HepG2 (cell line): ENCODE measurements around the gene NEDD8. TPM values are rescaled to one million over a fixed set of nuclear protein-coding genes. Genes with fewer than 3 reads are reported as not detected.
A peak's percentile ranks its signal among the peaks of the same experiment; 100 is the strongest.

Experiments
- ELF1 ChIP-seq: sonication (generic); formaldehyde crosslinking; IDR thresholded peaks from 2 replicates; pipeline ENCODE4 v1.4.0; 2020; ENCODE audit warnings: missing genetic modification reagents
- IRF2 ChIP-seq: IDR thresholded peaks from 2 replicates; pipeline ENCODE4 v1.6.1; 2018; ENCODE audit warnings: missing genetic modification reagents, missing compliant biosample characterization
- KAT2B ChIP-seq: fragments of 150-350 bp; IDR thresholded peaks from 2 replicates; pipeline ENCODE4 v1.6.1; 2014; ENCODE audit warnings: low read depth, low read length, borderline replicate concordance
- MAF1 ChIP-seq: sonication (generic); formaldehyde crosslinking; IDR thresholded peaks from 2 replicates; pipeline ENCODE4 v1.5.0; 2020; ENCODE audit warnings: missing genetic modification reagents, borderline replicate concordance
- PHF8 ChIP-seq: sonication (generic); formaldehyde crosslinking; IDR thresholded peaks from 2 replicates; pipeline ENCODE4 v1.5.0; 2020; ENCODE audit warnings: missing genetic modification reagents
- SIX1 ChIP-seq: sonication (generic); formaldehyde crosslinking; IDR thresholded peaks from 2 replicates; pipeline ENCODE4 v1.4.0; 2020; ENCODE audit warnings: missing genetic modification reagents, borderline replicate concordance
- TCF12 ChIP-seq, 2 experiments: fragments of 450-650 bp in 1 of 2; sonication (generic) in 1 of 2; formaldehyde crosslinking in 1 of 2; IDR thresholded peaks; 2 replicates each; pipeline versions ENCODE4 v1.6.1 to v1.8.0; 2017 to 2022; ENCODE audit warnings: antibody characterized with exemption in 1 of 2, mild to moderate bottlenecking in 1 of 2, missing genetic modification reagents in 1 of 2, moderate library complexity in 1 of 2
- ZNF101 ChIP-seq: sonication (generic); formaldehyde crosslinking; IDR thresholded peaks from 2 replicates; pipeline ENCODE4 v1.4.0; 2020; ENCODE audit warnings: mild to moderate bottlenecking, low read depth, missing genetic modification reagents, borderline replicate concordance
- ZNF383 ChIP-seq: sonication (generic); formaldehyde crosslinking; IDR thresholded peaks from 2 replicates; pipeline ENCODE4 v1.4.0; 2020; ENCODE audit warnings: missing genetic modification reagents, mild to moderate bottlenecking, borderline replicate concordance
- ZNF549 ChIP-seq: sonication (generic); formaldehyde crosslinking; IDR thresholded peaks from 2 replicates; pipeline ENCODE4 v1.5.0; 2020; ENCODE audit warnings: missing genetic modification reagents
- ZNF562 ChIP-seq: sonication (generic); formaldehyde crosslinking; IDR thresholded peaks from 2 replicates; pipeline ENCODE4 v1.8.0; 2022; ENCODE audit warnings: missing genetic modification reagents, borderline replicate concordance
- ZSCAN25 ChIP-seq: sonication (generic); formaldehyde crosslinking; IDR thresholded peaks from 2 replicates; pipeline ENCODE4 v1.8.0; 2022; ENCODE audit warnings: mild to moderate bottlenecking, missing genetic modification reagents
- polyA plus RNA-seq, 8 experiments: library from polyadenylated mRNA; depleted of rRNA in 3 of 8; stranded (reverse) in 7 of 8; unstranded in 1 of 8; fragments of >200 nt; fragmentation: Illumina TruSeq in 4 of 8; extraction: Trizol in 4 of 8; gene quantifications; 2 replicates each; pipeline versions ENCODE4 v1.2.1 to v1.2.3, GENCODE V29; 2011 to 2016; ENCODE audit warnings: low read depth in 4 of 8, missing spikeins in 1 of 8, mixed read lengths in 1 of 8; ENCODE audit not compliant: insufficient read depth in 1 of 8
- total RNA-seq, 5 experiments: library from RNA; depleted of rRNA; stranded (reverse); fragments of >200 nt; fragmentation: Illumina TruSeq; extraction: Trizol; gene quantifications; 2 replicates each; pipeline ENCODE4 v1.2.3, GENCODE V29; 2016; ENCODE audit warnings: low read depth in 1 of 5
- TF ChIP-seq, protein P1 (sequence below): sonication (generic); formaldehyde crosslinking; IDR thresholded peaks from 2 replicates; pipeline ENCODE4 v1.4.0; 2020; ENCODE audit warnings: missing genetic modification reagents
- TF ChIP-seq, protein P2 (sequence below): sonication (generic); formaldehyde crosslinking; IDR thresholded peaks from 2 replicates; pipeline ENCODE4 v1.4.0; 2020; ENCODE audit warnings: missing genetic modification reagents, borderline replicate concordance
- TF ChIP-seq, protein P3 (sequence below): sonication (generic); formaldehyde crosslinking; IDR thresholded peaks from 2 replicates; pipeline ENCODE4 v1.4.0; 2020; ENCODE audit warnings: missing genetic modification reagents
- TF ChIP-seq, protein P4 (sequence below): sonication (generic); IDR thresholded peaks from 2 replicates; pipeline ENCODE4 v1.6.1; 2016; ENCODE audit warnings: low read depth, borderline replicate concordance

NEDD8 gene
- total and polyA plus RNA-seq, 2 of the 13 experiments (the other 11 are each of a cell fraction or from before 2014, with no cell fraction given) = 535 to 713 TPM

DNA sequence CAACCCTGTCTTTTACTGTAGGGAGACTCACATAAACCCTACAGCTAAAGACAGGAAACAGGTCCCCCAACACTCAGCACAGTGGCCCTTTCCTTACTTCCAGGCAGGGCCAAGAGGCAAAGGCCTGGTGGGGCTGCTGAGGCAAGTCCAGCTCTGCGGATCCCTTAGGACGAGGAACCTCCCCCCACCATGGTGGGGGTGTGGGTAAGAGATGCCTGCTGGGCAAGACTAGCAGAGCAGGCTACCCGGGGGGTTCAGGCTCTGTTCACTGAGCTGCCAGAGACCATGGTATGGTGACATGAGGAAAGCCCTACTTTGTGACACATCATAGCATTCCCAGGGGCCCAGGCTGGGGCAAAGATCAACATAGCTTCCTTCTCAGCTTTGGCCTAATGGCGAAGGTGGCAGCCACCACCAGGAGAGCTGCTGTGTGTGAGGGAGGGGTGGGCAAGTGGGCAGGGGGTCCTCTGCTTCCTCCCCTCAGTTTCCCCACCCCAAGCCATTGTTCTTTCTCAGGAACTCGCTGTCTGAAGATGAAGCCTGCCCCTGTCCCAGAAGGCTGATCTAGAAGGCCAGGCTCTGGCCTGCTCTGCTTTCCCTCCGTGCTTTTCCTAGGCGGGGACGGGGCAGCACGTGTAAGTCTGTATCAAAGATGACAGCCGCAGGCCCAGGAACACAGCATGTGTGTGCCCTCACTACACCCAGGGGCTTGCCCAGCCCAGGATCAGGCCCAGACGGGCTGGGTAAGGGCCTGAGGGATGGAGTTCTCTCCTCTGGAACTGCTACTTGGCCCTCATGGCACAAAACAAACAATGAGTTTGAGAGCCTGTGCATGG, 20.3 kb upstream of the NEDD8 start (continued):
- TF ChIP-seq, protein P1, sequence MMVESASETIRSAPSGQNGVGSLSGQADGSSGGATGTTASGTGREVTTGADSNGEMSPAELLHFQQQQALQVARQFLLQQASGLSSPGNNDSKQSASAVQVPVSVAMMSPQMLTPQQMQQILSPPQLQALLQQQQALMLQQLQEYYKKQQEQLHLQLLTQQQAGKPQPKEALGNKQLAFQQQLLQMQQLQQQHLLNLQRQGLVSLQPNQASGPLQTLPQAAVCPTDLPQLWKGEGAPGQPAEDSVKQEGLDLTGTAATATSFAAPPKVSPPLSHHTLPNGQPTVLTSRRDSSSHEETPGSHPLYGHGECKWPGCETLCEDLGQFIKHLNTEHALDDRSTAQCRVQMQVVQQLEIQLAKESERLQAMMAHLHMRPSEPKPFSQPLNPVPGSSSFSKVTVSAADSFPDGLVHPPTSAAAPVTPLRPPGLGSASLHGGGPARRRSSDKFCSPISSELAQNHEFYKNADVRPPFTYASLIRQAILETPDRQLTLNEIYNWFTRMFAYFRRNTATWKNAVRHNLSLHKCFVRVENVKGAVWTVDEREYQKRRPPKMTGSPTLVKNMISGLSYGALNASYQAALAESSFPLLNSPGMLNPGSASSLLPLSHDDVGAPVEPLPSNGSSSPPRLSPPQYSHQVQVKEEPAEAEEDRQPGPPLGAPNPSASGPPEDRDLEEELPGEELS = peak; percentile 67
- no peak for TF ChIP-seq TCF12 (IDR thresholded peaks at IDR 0.05)
- TF ChIP-seq TCF12 (CRISPR knock-in tag; IDR thresholded peaks at IDR 0.05) = 0 out of 2 replicates have a peak, but pooled peaks have one; percentile 11
- peak; percentile 28; the same call in 1 of the 2 replicates for TF ChIP-seq SIX1
- no peak for TF ChIP-seq KAT2B
- no peak for TF ChIP-seq ZNF562 (CRISPR knock-in tag)
- no peak for TF ChIP-seq ZNF549 (CRISPR knock-in tag)
- TF ChIP-seq MAF1 (CRISPR knock-in tag) = peak; percentile 48; the same call in 1 of the 2 replicates
- TF ChIP-seq IRF2 (CRISPR knock-in tag) = peak; percentile 77
- TF ChIP-seq, protein P2, sequence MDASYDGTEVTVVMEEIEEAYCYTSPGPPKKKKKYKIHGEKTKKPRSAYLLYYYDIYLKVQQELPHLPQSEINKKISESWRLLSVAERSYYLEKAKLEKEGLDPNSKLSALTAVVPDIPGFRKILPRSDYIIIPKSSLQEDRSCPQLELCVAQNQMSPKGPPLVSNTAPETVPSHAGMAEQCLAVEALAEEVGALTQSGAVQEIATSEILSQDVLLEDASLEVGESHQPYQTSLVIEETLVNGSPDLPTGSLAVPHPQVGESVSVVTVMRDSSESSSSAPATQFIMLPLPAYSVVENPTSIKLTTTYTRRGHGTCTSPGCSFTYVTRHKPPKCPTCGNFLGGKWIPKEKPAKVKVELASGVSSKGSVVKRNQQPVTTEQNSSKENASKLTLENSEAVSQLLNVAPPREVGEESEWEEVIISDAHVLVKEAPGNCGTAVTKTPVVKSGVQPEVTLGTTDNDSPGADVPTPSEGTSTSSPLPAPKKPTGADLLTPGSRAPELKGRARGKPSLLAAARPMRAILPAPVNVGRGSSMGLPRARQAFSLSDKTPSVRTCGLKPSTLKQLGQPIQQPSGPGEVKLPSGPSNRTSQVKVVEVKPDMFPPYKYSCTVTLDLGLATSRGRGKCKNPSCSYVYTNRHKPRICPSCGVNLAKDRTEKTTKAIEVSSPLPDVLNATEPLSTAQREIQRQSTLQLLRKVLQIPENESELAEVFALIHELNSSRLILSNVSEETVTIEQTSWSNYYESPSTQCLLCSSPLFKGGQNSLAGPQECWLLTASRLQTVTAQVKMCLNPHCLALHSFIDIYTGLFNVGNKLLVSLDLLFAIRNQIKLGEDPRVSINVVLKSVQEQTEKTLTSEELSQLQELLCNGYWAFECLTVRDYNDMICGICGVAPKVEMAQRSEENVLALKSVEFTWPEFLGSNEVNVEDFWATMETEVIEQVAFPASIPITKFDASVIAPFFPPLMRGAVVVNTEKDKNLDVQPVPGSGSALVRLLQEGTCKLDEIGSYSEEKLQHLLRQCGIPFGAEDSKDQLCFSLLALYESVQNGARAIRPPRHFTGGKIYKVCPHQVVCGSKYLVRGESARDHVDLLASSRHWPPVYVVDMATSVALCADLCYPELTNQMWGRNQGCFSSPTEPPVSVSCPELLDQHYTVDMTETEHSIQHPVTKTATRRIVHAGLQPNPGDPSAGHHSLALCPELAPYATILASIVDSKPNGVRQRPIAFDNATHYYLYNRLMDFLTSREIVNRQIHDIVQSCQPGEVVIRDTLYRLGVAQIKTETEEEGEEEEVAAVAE = peak; percentile 64
- peak; percentile 47 for TF ChIP-seq PHF8 (CRISPR knock-in tag)
- TF ChIP-seq, protein P3, sequence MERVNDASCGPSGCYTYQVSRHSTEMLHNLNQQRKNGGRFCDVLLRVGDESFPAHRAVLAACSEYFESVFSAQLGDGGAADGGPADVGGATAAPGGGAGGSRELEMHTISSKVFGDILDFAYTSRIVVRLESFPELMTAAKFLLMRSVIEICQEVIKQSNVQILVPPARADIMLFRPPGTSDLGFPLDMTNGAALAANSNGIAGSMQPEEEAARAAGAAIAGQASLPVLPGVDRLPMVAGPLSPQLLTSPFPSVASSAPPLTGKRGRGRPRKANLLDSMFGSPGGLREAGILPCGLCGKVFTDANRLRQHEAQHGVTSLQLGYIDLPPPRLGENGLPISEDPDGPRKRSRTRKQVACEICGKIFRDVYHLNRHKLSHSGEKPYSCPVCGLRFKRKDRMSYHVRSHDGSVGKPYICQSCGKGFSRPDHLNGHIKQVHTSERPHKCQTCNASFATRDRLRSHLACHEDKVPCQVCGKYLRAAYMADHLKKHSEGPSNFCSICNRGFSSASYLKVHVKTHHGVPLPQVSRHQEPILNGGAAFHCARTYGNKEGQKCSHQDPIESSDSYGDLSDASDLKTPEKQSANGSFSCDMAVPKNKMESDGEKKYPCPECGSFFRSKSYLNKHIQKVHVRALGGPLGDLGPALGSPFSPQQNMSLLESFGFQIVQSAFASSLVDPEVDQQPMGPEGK (CRISPR knock-in tag) = no peak; the same call in 1 of the 2 replicates
- TF ChIP-seq ZNF383 (CRISPR knock-in tag) = no peak
- no peak; the same call in 1 of the 2 replicates for TF ChIP-seq ZSCAN25 (CRISPR knock-in tag)
- TF ChIP-seq, protein P4, sequence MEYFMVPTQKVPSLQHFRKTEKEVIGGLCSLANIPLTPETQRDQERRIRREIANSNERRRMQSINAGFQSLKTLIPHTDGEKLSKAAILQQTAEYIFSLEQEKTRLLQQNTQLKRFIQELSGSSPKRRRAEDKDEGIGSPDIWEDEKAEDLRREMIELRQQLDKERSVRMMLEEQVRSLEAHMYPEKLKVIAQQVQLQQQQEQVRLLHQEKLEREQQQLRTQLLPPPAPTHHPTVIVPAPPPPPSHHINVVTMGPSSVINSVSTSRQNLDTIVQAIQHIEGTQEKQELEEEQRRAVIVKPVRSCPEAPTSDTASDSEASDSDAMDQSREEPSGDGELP = no peak
- peak; percentile 23; the same call in 1 of the 2 replicates for TF ChIP-seq ELF1 (CRISPR knock-in tag)
- TF ChIP-seq ZNF101 = peak; percentile 89; the same call in 1 of the 2 replicates
